ENCODE results near the gene ATXN2. TPM values are rescaled to one million over a fixed set of nuclear protein-coding genes. Genes with fewer than 3 reads are reported as not detected.
"Not testable (repeated sequence)": the region's sequence is repeated elsewhere in the genome, so short reads cannot be mapped to it uniquely, and the experiment has no call there.

The ATXN2 gene
- total RNA-seq, 1 donor from 2014 or later: 12.3 TPM

DNA sequence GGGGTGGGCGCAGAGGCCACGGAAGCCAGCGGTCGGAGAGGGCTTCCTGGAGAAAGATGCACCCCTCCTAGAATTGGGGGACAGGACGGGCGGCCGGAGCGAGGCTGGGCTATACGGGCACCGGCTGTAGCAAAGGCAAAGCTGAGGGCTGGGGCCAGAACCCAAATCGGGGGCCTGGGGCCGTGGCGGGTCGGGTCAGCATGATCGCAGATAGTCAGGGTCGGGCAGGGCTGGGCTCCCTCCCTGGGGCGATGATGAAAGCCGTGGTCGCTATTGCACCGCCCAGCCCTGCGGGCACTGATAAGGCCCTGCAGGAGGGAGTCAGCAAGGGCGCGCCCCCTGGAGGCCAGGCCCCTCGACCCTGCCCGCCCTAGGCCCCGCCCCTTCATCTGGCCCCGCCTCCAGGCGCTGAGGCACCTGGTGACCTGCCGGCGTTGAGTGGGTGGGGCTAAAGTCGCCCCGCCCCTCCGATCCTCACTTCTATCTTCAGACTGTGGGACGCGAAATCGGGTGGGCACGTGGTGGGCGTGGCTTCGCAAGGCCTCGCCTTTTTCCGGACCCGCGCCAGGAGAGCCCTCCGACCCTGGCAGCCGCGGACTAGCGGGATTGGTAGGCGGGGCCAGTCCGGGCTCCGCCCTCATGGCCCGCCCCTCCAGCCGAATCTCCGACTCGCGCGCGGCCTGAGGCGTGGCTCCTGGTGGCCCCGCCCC lies 193.8 kb downstream of the ATXN2 start:
- peak; percentile 85 for DNase-seq (ENCODE audit: low read depth, low spot score)

DNA sequence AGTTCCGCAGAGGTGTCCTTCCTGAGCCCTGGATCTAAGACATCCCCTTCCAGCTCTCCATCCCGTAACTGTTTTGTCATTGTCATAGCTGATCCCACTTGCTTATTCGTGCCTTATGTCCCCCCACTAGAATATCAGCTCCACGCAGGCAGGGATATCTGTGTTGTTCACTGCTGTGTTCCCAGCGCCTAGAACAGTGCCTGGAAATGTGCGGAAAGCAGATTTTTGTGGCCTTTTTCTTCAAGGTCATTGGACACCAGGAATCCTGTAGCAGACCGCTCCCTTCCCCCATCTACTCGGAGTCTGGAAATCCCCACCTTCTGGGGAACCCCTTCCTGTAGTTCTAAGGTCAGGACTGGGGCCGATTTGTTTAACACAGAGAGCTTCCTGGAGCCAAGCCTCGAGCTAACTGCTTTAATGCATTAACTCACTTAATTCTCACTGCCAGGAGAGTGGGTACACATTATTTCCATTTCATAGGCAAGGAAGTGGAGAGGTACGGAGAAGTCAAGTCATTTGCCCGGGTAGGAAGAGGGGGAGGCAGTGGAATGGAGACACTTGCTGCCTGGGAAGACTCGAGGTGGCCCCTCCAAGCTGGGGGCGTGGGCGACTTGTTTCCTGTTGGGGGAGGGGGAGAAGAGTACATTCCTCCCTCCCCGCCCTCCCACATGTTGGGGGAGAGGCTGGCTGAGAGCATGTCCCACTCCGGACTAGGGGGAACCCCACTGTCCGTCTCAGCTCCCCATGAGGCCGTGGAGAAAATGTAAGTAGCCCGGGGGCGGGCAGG lies 194.6 kb downstream of the ATXN2 start:
- no peak for DNase-seq (ENCODE audit: low read depth, low spot score)

- DNase-seq (ENCODE audit: low read depth, low spot score): not testable (repeated sequence)
Measured at GRCh38 chr12:111402490-111402824, 196.7 kb downstream of the ATXN2 start.

Other genes with a start within 250 kb of the ATXN2 start
- gene PHETA1, start 230.2 kb downstream of the ATXN2 start, total RNA-seq: 7.5 and 10.2 TPM in 2 replicates
- gene SH2B3, start 193.4 kb downstream of the ATXN2 start, total RNA-seq: 66.9 and 79.4 TPM in 2 replicates
- 17.0 and 21.1 TPM in 2 replicates for gene BRAP, start 86.6 kb upstream of the ATXN2 start, total RNA-seq
- gene ACAD10, start 86.7 kb upstream of the ATXN2 start, total RNA-seq: 9.5 and 10.7 TPM in 2 replicates
- gene ALDH2, start 167.6 kb upstream of the ATXN2 start, total RNA-seq: 69.0 and 113 TPM in 2 replicates
- 36.5 and 37.9 TPM in 2 replicates for gene MAPKAPK5, start 242.9 kb upstream of the ATXN2 start, total RNA-seq